Stimulated activated CD8-positive, alpha-beta memory T cell treated with anti-CD3 and anti-CD28 coated beads, Interleukin-2, amount 100 ng/mL, for 48 hours (primary cell): ENCODE measurements around the gene TECPR2.

Experiments
- DNase-seq, 2 donors: peaks; one replicate each; pipeline ENCODE4 v3.0.0-alpha.2; 2020; ENCODE audit warnings: low read depth in 2 of 2

The TECPR2 gene

GRCh38 chr14:102375119-102375518 is 12.4 kb downstream of the TECPR2 start:
- no peak for DNase-seq

- DNase-seq: no peak
Observed at GRCh38 chr14:102377696-102378095, 15.0 kb downstream of the TECPR2 start.

- no peak for DNase-seq
Observed at GRCh38 chr14:102378830-102379229, 16.1 kb downstream of the TECPR2 start.

- DNase-seq: no peak
Observed at GRCh38 chr14:102387086-102387485, 24.3 kb downstream of the TECPR2 start.

- no peak for DNase-seq
Observed at GRCh38 chr14:102389246-102389645, 26.5 kb downstream of the TECPR2 start.

- no peak for DNase-seq
Observed at GRCh38 chr14:102390064-102390855, 27.5 kb downstream of the TECPR2 start.

- no peak for DNase-seq
Observed at GRCh38 chr14:102392506-102392905, 29.8 kb downstream of the TECPR2 start.

- DNase-seq: no peak
Observed at GRCh38 chr14:102394717-102395375, 32.1 kb downstream of the TECPR2 start.

GRCh38 chr14:102396521-102396920 is 33.8 kb downstream of the TECPR2 start:
- DNase-seq: no peak

- no peak for DNase-seq
Observed at GRCh38 chr14:102403028-102403427, 40.3 kb downstream of the TECPR2 start.

GRCh38 chr14:102407258-102407657 is 44.5 kb downstream of the TECPR2 start:
- DNase-seq: no peak

GRCh38 chr14:102408724-102409123 is 46.0 kb downstream of the TECPR2 start:
- no peak for DNase-seq

GRCh38 chr14:102415671-102416070 is 52.9 kb downstream of the TECPR2 start:
- DNase-seq: no peak

- no peak for DNase-seq
Observed at GRCh38 chr14:102417001-102417431, 54.3 kb downstream of the TECPR2 start.

- DNase-seq: no peak
Observed at GRCh38 chr14:102417646-102418045, 54.9 kb downstream of the TECPR2 start.

- DNase-seq: no peak
Observed at GRCh38 chr14:102418169-102418852, 55.6 kb downstream of the TECPR2 start.

- no peak for DNase-seq
Observed at GRCh38 chr14:102418853-102419240, 56.1 kb downstream of the TECPR2 start.

- no peak for DNase-seq
Observed at GRCh38 chr14:102419276-102419675, 56.5 kb downstream of the TECPR2 start.

GRCh38 chr14:102419716-102420115 is 57.0 kb downstream of the TECPR2 start:
- DNase-seq: no peak

- DNase-seq: no peak
Observed at GRCh38 chr14:102421411-102422057, 58.8 kb downstream of the TECPR2 start.

GRCh38 chr14:102424520-102424919 is 61.8 kb downstream of the TECPR2 start:
- DNase-seq: no peak

- no peak for DNase-seq
Observed at GRCh38 chr14:102424923-102425322, 62.2 kb downstream of the TECPR2 start.
